Spleen (tissue), 11 donors: Measurements from ENCODE around the gene PLB1. TPM values are rescaled to one million over a fixed set of nuclear protein-coding genes. Genes with fewer than 3 reads are reported as not detected.

ENCODE experiments used
- DNase-seq: peaks from one replicate; pipeline ENCODE4 v3.0.0-alpha.2; 2020
- H3K27ac ChIP-seq, 8 donors: fragments of 200-600 bp; sonication (generic) in 7 of 8; 1 replicate in 4 of 8; 2 replicates in 4 of 8; pipeline versions ENCODE4 v1.5.0 to v1.8.0; 2016 to 2021; ENCODE audit warnings: inconsistent platforms in 4 of 8, mild to moderate bottlenecking in 4 of 8, moderate library complexity in 1 of 8
- H3K27me3 ChIP-seq, 7 donors: fragments of 200-600 bp; sonication (generic) in 6 of 7; replicated peaks in 1 of 7; 1 replicate in 4 of 7; 2 replicates in 3 of 7; pipeline versions ENCODE4 v1.5.0 to v1.8.0; 2016 to 2021; ENCODE audit warnings: inconsistent platforms in 3 of 7, mild to moderate bottlenecking in 1 of 7
- H3K36me3 ChIP-seq, 6 donors: fragments of 200-600 bp; sonication (generic) in 5 of 6; 1 replicate in 4 of 6; 2 replicates in 2 of 6; pipeline versions ENCODE4 v1.5.0 to v1.8.0; 2016 to 2021; ENCODE audit warnings: inconsistent platforms in 2 of 6
- H3K4me1 ChIP-seq, 6 donors: fragments of 200-600 bp; sonication (generic) in 5 of 6; 1 replicate in 3 of 6; 2 replicates in 3 of 6; pipeline versions ENCODE4 v1.5.0 to v1.8.0; 2016 to 2021; ENCODE audit warnings: inconsistent platforms in 3 of 6
- H3K4me3 ChIP-seq, 8 donors: fragments of 200-600 bp; sonication (generic) in 7 of 8; 1 replicate in 4 of 8; 2 replicates in 4 of 8; pipeline versions ENCODE4 v1.5.0 to v1.8.0; 2016 to 2021; ENCODE audit warnings: inconsistent platforms in 4 of 8, mild to moderate bottlenecking in 4 of 8, moderate library complexity in 2 of 8
- H3K9me3 ChIP-seq, 8 donors: fragments of 200-600 bp; sonication (generic) in 7 of 8; 1 replicate in 4 of 8; 2 replicates in 4 of 8; pipeline versions ENCODE4 v1.5.0 to v1.8.0; 2016 to 2021; ENCODE audit warnings: inconsistent platforms in 4 of 8
- POLR2A ChIP-seq, 3 donors: fragments of 450-650 bp; IDR thresholded peaks; one replicate each; pipeline ENCODE4 v1.5.1; 2017; ENCODE audit warnings: antibody characterized with exemption in 3 of 3, mild to moderate bottlenecking in 1 of 3
- POLR2AphosphoS5 ChIP-seq, 3 donors: sonication (generic); formaldehyde crosslinking; IDR thresholded peaks; one replicate each; pipeline ENCODE4 v1.5.1; 2017; ENCODE audit warnings: antibody characterized with exemption in 3 of 3
- WGBS, 5 donors: extraction: QIAGEN DNeasy Blood & Tissue Kit in 3 of 5; methylation state at CpG; one replicate each; pipeline versions ENCODE4 v1.1.5 to v1.1.7; 2013 to 2018; 5-methylcytosine and 5-hydroxymethylcytosine counted together
- intact Hi-C: fragments of 100-400 bp; cut with DNase I; formaldehyde crosslinking; loops from one replicate; pipeline ENCODE4 v1.15.0; 2023; ENCODE audit warnings: low total_unique reads
- polyA plus RNA-seq, 3 donors: library from polyadenylated mRNA; stranded (reverse); fragments of 200-250 nt; gene quantifications; one replicate each; pipeline ENCODE4 v1.2.1, GENCODE V29; 2013
- total RNA-seq, 7 donors: library from RNA; depleted of rRNA in 3 of 7; stranded (reverse); fragments of >200 nt in 3 of 7; fragmentation: NEBNext Ultra II Directional in 4 of 7; extraction: Animal tissue kit (Norgen Biotek cat#: 25700) in 4 of 7; gene quantifications; one replicate each; pipeline versions ENCODE4 v1.1.0 to v1.2.1, GENCODE V29; 2016 to 2021
- TF ChIP-seq, protein P1 (sequence below), 11 experiments: fragments of 200-600 bp in 7 of 11; fragments of 450-650 bp in 4 of 11; sonication (generic) in 4 of 11; IDR thresholded peaks in 8 of 11; conservative IDR thresholded peaks in 3 of 11; 1 replicate in 7 of 11; 2 replicates in 4 of 11; pipeline versions ENCODE4 v1.4.0 to v1.8.0; 2016 to 2021; ENCODE audit warnings: antibody characterized with exemption in 11 of 11, inconsistent platforms in 4 of 11, mild to moderate bottlenecking in 1 of 11
- donor health status: healthy with polysubstance abuse.
- donor health status: DM: no; HTN: no; CAD: no; lungs with moderate emphysema.
- donor health status: DM: no; HTN: no; CAD: no.
- donor health status: Bipolar disorder and iron deficiency.
- donor health status: healthy.
- donor health status: DM: no; HTN: no; CAD: no.
- donor health status: DM: yes; HTN: yes; CAD: no.

The PLB1 gene
- total and polyA plus RNA-seq, 10 donors: 3.8 to 45.7 (median 13.9) TPM

DNA sequence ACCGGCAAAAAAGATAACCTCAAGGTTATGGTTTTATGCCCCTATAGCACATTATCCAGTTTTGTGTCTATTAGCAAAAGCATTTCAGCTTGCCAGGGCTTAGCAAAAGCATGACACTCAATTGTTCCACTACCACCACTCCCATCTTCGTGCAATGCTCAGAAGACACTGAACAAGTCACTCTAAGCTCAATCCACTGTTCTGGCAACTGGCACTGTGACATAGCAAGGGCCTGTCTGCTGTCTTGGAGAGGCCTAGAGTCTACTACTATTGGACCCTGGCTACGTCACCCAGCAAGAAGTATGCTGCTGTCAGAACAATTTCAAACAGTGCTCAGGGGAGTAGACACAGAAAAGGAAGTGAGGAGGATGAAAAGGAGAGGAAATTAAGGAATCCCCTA, 152.3 kb downstream of the PLB1 start:
- 77 to 86% (median 84%) methylated on average over 3 of the region's 3 CpGs for WGBS, 5 donors
- Histone ChIP-seq H3K4me3 (no peak overlapping the region), H3K36me3 (no peaks in the 10 kb centered on the region), H3K27me3 (no peaks in the 10 kb centered on the region), H3K4me1 (peaks cover 0 to 8% (median 0%) of the 10 kb centered on the region in 6 donors), H3K9me3 (no peaks in the 10 kb centered on the region), H3K27ac (no peak overlapping the region)
- intact Hi-C loops: no loop called here
- TF ChIP-seq POLR2AphosphoS5 (IDR thresholded peaks at IDR 0.05) (no peak), POLR2A (IDR thresholded peaks at IDR 0.05) (no peak)
- TF ChIP-seq, protein P1, sequence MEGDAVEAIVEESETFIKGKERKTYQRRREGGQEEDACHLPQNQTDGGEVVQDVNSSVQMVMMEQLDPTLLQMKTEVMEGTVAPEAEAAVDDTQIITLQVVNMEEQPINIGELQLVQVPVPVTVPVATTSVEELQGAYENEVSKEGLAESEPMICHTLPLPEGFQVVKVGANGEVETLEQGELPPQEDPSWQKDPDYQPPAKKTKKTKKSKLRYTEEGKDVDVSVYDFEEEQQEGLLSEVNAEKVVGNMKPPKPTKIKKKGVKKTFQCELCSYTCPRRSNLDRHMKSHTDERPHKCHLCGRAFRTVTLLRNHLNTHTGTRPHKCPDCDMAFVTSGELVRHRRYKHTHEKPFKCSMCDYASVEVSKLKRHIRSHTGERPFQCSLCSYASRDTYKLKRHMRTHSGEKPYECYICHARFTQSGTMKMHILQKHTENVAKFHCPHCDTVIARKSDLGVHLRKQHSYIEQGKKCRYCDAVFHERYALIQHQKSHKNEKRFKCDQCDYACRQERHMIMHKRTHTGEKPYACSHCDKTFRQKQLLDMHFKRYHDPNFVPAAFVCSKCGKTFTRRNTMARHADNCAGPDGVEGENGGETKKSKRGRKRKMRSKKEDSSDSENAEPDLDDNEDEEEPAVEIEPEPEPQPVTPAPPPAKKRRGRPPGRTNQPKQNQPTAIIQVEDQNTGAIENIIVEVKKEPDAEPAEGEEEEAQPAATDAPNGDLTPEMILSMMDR (IDR thresholded peaks at IDR 0.05 in 8 of 11, conservative IDR thresholded peaks at IDR 0.05 in 3 of 11): no peak
- no peak for DNase-seq

DNA sequence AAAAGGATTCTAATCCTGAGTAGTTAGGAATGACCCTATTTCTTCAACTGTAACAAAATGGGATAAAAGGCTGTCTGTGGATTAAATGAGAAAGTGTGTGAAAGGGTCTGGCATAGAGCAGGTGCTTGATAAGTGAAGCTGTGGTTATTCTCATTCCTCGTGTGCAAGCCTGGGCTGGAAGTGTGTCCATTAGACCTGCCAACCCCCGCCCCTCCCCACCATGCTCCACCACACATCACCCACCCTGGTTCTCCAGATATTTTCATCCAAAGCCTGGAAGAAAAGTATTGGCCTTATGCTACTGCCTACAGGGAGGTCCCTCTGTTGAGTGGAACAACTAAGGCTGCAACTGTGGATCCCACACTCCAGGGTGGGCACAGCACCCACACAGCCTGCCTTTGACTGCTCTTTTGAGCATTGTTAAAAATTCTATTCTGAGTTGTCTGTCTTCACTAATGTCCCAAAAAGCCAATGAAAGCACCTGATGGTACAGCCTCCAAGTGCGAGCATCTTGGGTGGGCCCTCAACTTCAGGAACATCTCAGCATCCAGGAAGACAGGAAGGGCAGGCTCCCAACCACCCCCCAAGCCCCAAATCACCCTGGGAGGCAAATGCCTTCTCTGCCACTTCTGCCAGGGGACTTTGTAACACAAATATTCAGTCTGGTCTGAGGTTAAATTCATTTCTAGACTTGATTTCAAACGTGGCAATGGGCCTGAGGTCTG, 153.0 kb downstream of the PLB1 start:
- Histone ChIP-seq H3K27me3 (no peaks in the 10 kb centered on the region), H3K4me3 (no peak overlapping the region), H3K36me3 (no peaks in the 10 kb centered on the region), H3K9me3 (no peaks in the 10 kb centered on the region), H3K27ac (no peak overlapping the region), H3K4me1 (peaks cover 0 to 5% (median 0%) of the 10 kb centered on the region in 6 donors)
- DNase-seq: no peak
- intact Hi-C loops: no loop called here
- TF ChIP-seq POLR2AphosphoS5 (IDR thresholded peaks at IDR 0.05) (no peak), POLR2A (IDR thresholded peaks at IDR 0.05) (no peak)
- TF ChIP-seq, protein P1 (IDR thresholded peaks at IDR 0.05 in 8 of 11, conservative IDR thresholded peaks at IDR 0.05 in 3 of 11): no peak
- 57 to 78% (median 73%) methylated on average over 4 of the region's 4 CpGs for WGBS, 5 donors

DNA sequence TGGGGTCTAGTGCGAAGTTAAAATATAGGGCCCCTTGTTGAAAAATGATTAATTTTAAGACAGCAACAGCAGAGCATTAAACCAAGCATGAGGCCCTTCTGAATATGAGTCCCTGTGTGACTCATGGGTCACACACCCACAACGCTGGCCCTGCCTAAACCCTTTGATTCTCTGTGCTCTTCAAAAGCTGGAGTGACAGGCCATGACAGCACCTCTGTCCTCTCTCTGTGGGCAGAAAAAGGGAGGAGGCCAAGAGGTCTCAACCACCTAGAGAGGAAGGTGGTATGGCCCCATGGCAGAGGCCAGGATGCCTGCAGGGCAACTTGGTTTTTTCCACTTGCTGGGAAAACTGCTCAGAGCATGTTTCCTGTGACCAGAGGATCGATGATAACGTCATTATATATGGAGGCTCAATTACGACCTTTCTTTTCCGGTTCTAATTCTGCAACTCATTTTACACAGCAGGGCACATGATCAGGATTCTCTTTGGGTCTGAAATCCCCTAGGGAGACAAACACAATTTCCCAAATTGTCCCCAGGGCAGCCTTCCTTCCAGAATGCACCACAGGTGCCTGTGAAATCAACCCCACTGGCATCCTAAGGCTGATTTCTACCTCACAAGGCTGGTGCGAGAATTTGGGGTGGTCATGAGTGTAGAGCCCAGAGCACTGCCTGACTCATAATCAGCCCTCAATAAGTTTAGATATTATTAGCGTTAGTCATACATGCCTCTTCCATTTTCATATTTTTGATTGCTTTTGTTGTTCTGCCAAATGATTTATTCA, 153.8 kb downstream of the PLB1 start:
- Histone ChIP-seq H3K4me3 (no peak overlapping the region), H3K36me3 (no peaks in the 10 kb centered on the region), H3K27ac (no peak overlapping the region), H3K4me1 (no peaks in the 10 kb centered on the region), H3K9me3 (no peaks in the 10 kb centered on the region), H3K27me3 (no peaks in the 10 kb centered on the region)
- no peak for TF ChIP-seq POLR2AphosphoS5 (IDR thresholded peaks at IDR 0.05)
- TF ChIP-seq POLR2A (IDR thresholded peaks at IDR 0.05): no peak
- TF ChIP-seq, protein P1 (IDR thresholded peaks at IDR 0.05 in 8 of 11, conservative IDR thresholded peaks at IDR 0.05 in 3 of 11): no peak
- DNase-seq: no peak
- 70 to 79% (median 75%) methylated on average over 8 of the region's 8 CpGs for WGBS, 5 donors
- intact Hi-C loops: no loop called here

DNA sequence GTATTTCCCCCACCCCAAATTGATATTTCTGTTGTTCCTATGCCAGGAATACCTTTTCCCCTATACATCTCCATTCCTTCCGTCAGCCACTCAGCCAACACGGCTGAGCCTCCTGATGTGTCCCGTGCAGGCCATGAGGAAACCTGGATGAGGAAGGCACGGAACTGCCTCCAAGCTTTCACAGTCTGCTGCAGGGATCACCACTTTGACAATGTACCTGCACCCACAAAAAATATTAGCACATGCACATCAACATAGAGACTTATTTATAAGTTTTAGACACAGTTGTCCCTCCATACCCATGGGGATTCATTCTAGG, 154.4 kb downstream of the PLB1 start:
- H3K27me3 ChIP-seq: no peaks in the 10 kb centered on the region
- H3K36me3 ChIP-seq: no peaks in the 10 kb centered on the region
- WGBS, 5 donors: 60 to 86% (median 72%) methylated on average over 4 of the region's 4 CpGs
- DNase-seq: no peak
- H3K27ac ChIP-seq: no peak overlapping the region
- H3K9me3 ChIP-seq: no peaks in the 10 kb centered on the region
- intact Hi-C loops: no loop called here
- no peaks in the 10 kb centered on the region for H3K4me1 ChIP-seq
- H3K4me3 ChIP-seq: no peak overlapping the region
- TF ChIP-seq, protein P1 (IDR thresholded peaks at IDR 0.05 in 8 of 11, conservative IDR thresholded peaks at IDR 0.05 in 3 of 11): no peak
- TF ChIP-seq POLR2AphosphoS5 (IDR thresholded peaks at IDR 0.05) (no peak), POLR2A (IDR thresholded peaks at IDR 0.05) (no peak)
